Esophagus squamous epithelium (tissue), 4 donors: ENCODE results near the gene HENMT1.

Experiments used
- POLR2A ChIP-seq, 4 donors: fragments of 450-650 bp; IDR thresholded peaks; one replicate each; pipeline ENCODE4 v1.6.1; 2017; ENCODE audit warnings: antibody characterized with exemption in 4 of 4, mild to moderate bottlenecking in 4 of 4, moderate library complexity in 3 of 4
- TF ChIP-seq, protein P1 (sequence below), 6 experiments: fragments of 450-650 bp in 4 of 6; fragments of 200-600 bp in 2 of 6; sonication (generic) in 2 of 6; IDR thresholded peaks; one replicate each; pipeline ENCODE4 v1.5.1; 2016 to 2019; ENCODE audit warnings: antibody characterized with exemption in 6 of 6, mild to moderate bottlenecking in 4 of 6, moderate library complexity in 4 of 6

DNA sequence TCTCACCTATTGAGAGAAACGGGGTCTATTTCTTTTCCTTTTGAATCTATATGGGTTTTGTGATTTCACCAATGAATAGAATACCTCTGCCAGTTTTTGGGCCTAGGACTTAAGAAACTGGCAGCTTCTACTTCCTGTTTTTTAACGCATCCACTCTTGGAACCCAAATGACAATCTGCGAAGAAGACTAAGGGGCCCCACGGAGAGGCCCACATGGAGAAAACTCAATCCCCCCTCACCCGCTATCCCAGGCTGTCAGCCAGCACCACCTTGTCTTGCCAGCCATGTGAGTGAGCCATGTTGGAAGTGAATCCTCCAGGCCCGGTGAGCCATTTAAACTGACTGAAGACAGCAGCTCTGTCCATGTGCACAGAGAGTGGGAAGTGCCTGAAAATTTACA, 3.6 kb upstream of the HENMT1 start:
- no peak for TF ChIP-seq POLR2A (IDR thresholded peaks at IDR 0.05)
- TF ChIP-seq, protein P1, sequence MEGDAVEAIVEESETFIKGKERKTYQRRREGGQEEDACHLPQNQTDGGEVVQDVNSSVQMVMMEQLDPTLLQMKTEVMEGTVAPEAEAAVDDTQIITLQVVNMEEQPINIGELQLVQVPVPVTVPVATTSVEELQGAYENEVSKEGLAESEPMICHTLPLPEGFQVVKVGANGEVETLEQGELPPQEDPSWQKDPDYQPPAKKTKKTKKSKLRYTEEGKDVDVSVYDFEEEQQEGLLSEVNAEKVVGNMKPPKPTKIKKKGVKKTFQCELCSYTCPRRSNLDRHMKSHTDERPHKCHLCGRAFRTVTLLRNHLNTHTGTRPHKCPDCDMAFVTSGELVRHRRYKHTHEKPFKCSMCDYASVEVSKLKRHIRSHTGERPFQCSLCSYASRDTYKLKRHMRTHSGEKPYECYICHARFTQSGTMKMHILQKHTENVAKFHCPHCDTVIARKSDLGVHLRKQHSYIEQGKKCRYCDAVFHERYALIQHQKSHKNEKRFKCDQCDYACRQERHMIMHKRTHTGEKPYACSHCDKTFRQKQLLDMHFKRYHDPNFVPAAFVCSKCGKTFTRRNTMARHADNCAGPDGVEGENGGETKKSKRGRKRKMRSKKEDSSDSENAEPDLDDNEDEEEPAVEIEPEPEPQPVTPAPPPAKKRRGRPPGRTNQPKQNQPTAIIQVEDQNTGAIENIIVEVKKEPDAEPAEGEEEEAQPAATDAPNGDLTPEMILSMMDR (IDR thresholded peaks at IDR 0.05) = no peak
